Smooth muscle cell (in vitro differentiated cells): ENCODE measurements around the gene SLC47A1. TPM values are rescaled to one million over a fixed set of nuclear protein-coding genes. Genes with fewer than 3 reads are reported as not detected.

Experiments
- DNase-seq: peaks from one replicate; lab custom pipeline; 2025; ENCODE audit not compliant: unreplicated experiment; lab: John Stamatoyannopoulos, UW
- H2AFZ ChIP-seq: fragments of 200-600 bp; sonication (generic); 2 replicates; pipeline ENCODE4 v1.6.0; 2016; ENCODE audit warnings: antibody characterized with exemption, low read depth, mild to moderate bottlenecking
- H3F3A ChIP-seq: fragments of 200-600 bp; sonication (generic); 2 replicates; pipeline ENCODE4 v1.6.0; 2017; ENCODE audit warnings: antibody characterized with exemption, low read depth
- H3K27ac ChIP-seq: fragments of 200-600 bp; sonication (generic); 2 replicates; pipeline ENCODE4 v1.5.1; 2016; ENCODE audit warnings: low read depth, mild to moderate bottlenecking
- H3K27me3 ChIP-seq: fragments of 200-600 bp; sonication (generic); 2 replicates; pipeline ENCODE4 v1.6.1; 2016; ENCODE audit warnings: low read depth, mild to moderate bottlenecking
- H3K36me3 ChIP-seq: fragments of 200-600 bp; sonication (generic); 2 replicates; pipeline ENCODE4 v1.5.1; 2016; ENCODE audit warnings: low read depth
- H3K4me1 ChIP-seq: fragments of 200-600 bp; sonication (generic); 2 replicates; pipeline ENCODE4 v1.5.1; 2016; ENCODE audit warnings: low read depth
- H3K4me2 ChIP-seq: fragments of 200-600 bp; sonication (generic); 2 replicates; pipeline ENCODE4 v1.6.0; 2016; ENCODE audit warnings: mild to moderate bottlenecking
- H3K4me3 ChIP-seq: fragments of 200-600 bp; sonication (generic); 2 replicates; pipeline ENCODE4 v1.5.1; 2016; ENCODE audit warnings: mild to moderate bottlenecking
- H3K79me2 ChIP-seq: fragments of 200-600 bp; sonication (generic); 2 replicates; pipeline ENCODE4 v1.6.0; 2016; ENCODE audit warnings: low read depth, mild to moderate bottlenecking
- H3K9ac ChIP-seq: fragments of 200-600 bp; sonication (generic); 2 replicates; pipeline ENCODE4 v1.6.0; 2016; ENCODE audit warnings: low read depth
- H3K9me3 ChIP-seq: fragments of 200-600 bp; sonication (generic); replicated peaks from 2 replicates; pipeline ENCODE4 v1.5.1; 2016; ENCODE audit warnings: low read depth
- H4K20me1 ChIP-seq: fragments of 200-600 bp; sonication (generic); 2 replicates; pipeline ENCODE4 v1.6.0; 2016; ENCODE audit warnings: low read depth
- WGBS: methylation state at CpG from one replicate; pipeline ENCODE4 v1.1.7; 2016; ENCODE audit warnings: low lambda C conversion rate; 5-methylcytosine and 5-hydroxymethylcytosine counted together
- polyA plus RNA-seq: library from polyadenylated mRNA; unstranded; fragments of >200 nt; fragmentation: Nextera tagmentation; extraction: Ambion mirVana; gene quantifications from 2 replicates; pipeline ENCODE4 v1.2.1, GENCODE V29; 2016
- total RNA-seq: library from RNA; depleted of rRNA; stranded (reverse); fragments of >200 nt; gene quantifications from 2 replicates; pipeline ENCODE4 v1.2.3, GENCODE V29; 2014
- TF ChIP-seq, protein P1 (sequence below): fragments of 200-600 bp; sonication (generic); IDR thresholded peaks from 2 replicates; pipeline ENCODE4 v1.5.1; 2017; ENCODE audit warnings: borderline replicate concordance, mild to moderate bottlenecking, antibody characterized with exemption; ENCODE audit not compliant: insufficient read depth, poor library complexity, severe bottlenecking

Gene SLC47A1
- total and polyA plus RNA-seq, 2 experiments from 2014 or later = 2.5 TPM; not detected in 1

DNA sequence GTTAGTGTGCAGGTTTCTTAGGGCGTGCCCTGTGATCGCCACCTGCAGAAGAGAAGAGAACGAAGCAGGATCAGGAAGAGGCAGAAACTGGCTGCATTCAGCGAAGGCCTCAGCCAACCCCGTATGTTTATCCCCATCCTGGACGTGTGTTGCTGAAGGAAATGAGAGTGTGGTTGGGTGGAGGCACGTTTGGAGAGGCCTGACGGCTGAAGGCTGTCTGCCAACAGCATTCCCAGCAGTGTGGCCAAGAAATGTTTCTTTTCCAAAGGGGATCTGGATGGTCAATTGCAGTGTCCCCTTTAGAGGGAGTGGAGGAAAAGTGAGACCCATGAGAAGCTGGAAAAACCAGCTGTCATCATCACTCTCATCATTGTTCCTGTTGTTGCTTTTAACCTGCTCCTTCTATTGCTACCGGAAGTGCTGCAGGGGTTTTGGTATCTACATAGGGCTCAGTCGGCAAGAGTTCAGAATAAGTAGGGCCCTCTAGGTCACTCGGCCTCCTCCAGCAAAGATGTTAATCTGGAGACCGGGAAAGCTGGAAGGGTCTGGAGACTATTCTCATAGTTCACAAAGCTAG, 46.5 kb upstream of the SLC47A1 start:
- H3K9me3 ChIP-seq = no peaks in the 10 kb centered on the region
- H3K36me3 ChIP-seq = no peaks in the 10 kb centered on the region
- no peak overlapping the region for H3K27ac ChIP-seq
- H3K79me2 ChIP-seq = no peaks in the 10 kb centered on the region
- H3K27me3 ChIP-seq = no peaks in the 10 kb centered on the region
- 72% methylated on average over 12 of the region's 12 CpGs for WGBS
- H3K4me2 ChIP-seq = no peak overlapping the region
- no peak overlapping the region for H3K9ac ChIP-seq
- H2AFZ ChIP-seq = no peak overlapping the region
- DNase-seq = no peak
- no peaks in the 10 kb centered on the region for H4K20me1 ChIP-seq
- TF ChIP-seq, protein P1, sequence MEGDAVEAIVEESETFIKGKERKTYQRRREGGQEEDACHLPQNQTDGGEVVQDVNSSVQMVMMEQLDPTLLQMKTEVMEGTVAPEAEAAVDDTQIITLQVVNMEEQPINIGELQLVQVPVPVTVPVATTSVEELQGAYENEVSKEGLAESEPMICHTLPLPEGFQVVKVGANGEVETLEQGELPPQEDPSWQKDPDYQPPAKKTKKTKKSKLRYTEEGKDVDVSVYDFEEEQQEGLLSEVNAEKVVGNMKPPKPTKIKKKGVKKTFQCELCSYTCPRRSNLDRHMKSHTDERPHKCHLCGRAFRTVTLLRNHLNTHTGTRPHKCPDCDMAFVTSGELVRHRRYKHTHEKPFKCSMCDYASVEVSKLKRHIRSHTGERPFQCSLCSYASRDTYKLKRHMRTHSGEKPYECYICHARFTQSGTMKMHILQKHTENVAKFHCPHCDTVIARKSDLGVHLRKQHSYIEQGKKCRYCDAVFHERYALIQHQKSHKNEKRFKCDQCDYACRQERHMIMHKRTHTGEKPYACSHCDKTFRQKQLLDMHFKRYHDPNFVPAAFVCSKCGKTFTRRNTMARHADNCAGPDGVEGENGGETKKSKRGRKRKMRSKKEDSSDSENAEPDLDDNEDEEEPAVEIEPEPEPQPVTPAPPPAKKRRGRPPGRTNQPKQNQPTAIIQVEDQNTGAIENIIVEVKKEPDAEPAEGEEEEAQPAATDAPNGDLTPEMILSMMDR = no peak
- H3F3A ChIP-seq = no peaks in the 10 kb centered on the region
- no peak overlapping the region for H3K4me3 ChIP-seq
- H3K4me1 ChIP-seq = peaks cover 8% of the 10 kb centered on the region

- no peaks in the 10 kb centered on the region for H3K27me3 ChIP-seq
- H3K4me3 ChIP-seq = no peak overlapping the region
- no peak overlapping the region for H2AFZ ChIP-seq
- H3K36me3 ChIP-seq = no peaks in the 10 kb centered on the region
- H3K27ac ChIP-seq = no peak overlapping the region
- no peak overlapping the region for H3K9ac ChIP-seq
- TF ChIP-seq, protein P1 = no peak
- H3K79me2 ChIP-seq = no peaks in the 10 kb centered on the region
- no peaks in the 10 kb centered on the region for H4K20me1 ChIP-seq
- H3K9me3 ChIP-seq = no peaks in the 10 kb centered on the region
- DNase-seq = no peak
- no peak overlapping the region for H3K4me2 ChIP-seq
- WGBS = 85% methylated on average over 5 of the region's 5 CpGs
- H3K4me1 ChIP-seq = peaks cover 5% of the 10 kb centered on the region
- no peaks in the 10 kb centered on the region for H3F3A ChIP-seq
Measured at GRCh38 chr17:19492141-19492540, 41.5 kb upstream of the SLC47A1 start.

DNA sequence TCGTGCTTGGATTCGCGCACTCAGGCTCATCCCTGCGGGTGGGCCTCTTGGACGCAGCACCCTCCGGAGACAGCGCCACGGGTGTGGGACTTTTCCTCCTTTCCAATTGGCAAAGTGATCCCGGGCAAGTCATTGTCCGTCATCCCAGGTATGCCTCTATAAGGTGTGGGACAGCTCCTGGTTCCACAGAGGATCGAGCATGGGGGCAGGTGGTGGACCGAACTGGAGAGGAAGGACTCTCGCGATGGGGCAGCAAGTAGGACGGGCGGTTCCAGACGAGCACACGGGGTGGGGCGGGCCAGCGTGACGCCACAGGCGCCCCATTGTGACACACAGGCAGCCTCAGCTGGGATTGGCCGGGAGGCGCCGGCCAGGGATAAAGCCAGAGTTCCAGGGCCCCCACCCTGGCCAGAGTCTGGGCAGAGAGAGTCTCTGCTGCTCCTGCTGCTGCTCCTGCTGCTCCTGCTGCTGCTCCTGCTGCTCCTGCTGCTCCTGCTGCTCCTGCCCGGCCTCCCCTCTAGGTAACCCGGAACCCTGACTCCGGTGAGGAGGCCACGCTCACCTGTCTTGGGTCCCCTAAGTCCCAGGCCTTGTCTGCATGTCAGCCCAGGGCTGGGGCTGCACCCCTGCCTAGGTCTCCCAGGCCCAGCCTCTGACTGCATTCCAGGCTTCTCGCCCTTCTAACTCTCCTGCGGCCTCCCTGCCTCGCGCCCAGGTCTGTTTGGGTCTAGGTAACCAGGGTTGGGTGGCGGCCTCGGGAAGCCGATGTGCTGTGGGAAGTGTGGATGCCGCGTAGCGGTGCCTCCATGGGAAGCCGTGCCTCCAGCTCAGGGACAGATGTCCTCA, 38.5 kb upstream of the SLC47A1 start:
- DNase-seq = no peak
- no peak overlapping the region for H3K4me2 ChIP-seq
- peaks cover 5% of the 10 kb centered on the region for H3K4me1 ChIP-seq
- no peaks in the 10 kb centered on the region for H3F3A ChIP-seq
- no peaks in the 10 kb centered on the region for H3K36me3 ChIP-seq
- H3K27ac ChIP-seq = no peak overlapping the region
- TF ChIP-seq, protein P1 = no peak
- no peaks in the 10 kb centered on the region for H3K79me2 ChIP-seq
- no peaks in the 10 kb centered on the region for H3K9me3 ChIP-seq
- no peaks in the 10 kb centered on the region for H4K20me1 ChIP-seq
- WGBS = 97% methylated on average over 34 of the region's 40 CpGs
- no peaks in the 10 kb centered on the region for H3K27me3 ChIP-seq
- H2AFZ ChIP-seq = no peak overlapping the region
- no peak overlapping the region for H3K9ac ChIP-seq
- no peak overlapping the region for H3K4me3 ChIP-seq
